ENCODE data around the gene RFX8. TPM values are rescaled to one million over a fixed set of nuclear protein-coding genes. Genes with fewer than 3 reads are reported as not detected.

Gene RFX8
- total RNA-seq, 1 donor from 2014 or later = 0.65 TPM

DNA sequence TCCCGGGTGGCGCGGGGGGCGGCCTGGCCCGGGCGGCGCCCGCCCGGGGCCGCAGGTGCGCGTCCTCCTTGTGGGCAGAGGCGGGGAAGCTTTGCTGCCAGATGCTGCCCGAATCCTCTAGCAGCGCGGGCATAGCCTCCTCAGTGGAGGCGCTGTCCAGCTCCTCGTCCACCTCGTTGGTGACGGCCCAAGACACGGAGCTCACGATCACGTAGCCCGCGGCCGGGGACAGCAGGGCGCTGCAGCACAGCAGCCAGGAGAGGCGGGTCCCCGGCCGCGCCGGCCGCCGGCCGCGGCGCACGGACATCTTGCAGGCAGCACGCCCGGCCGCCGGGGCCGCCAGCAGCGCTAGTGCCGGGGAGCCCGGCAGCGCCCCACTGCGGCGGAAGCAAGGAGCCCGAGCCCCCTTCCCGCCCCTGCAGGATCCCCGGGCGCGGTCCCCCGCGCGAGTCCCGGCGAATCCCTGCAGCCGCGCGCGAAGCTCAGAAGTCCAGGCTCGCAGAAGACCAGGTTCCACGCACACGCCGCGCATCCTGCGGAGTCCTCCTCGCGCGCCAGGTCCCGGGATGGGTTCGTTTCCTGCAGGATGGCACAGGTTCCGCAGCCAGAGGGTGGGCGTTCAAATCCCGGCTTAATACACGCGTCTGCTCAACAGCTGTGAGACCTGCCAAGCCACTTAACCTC lies 87.6 kb downstream of the RFX8 start, which contains the start of gene CREG2:
CREG2 (minus strand) TSS at position 353 of the 684 bp plus-strand sequence; CDS start at position 307, 46 bp downstream.
- Mint-ChIP-seq H3K4me3 (peak within 1 kb of the TSS; percentile 64), H3K4me1 (peaks cover 6% of the 10 kb centered on the region), H3K27ac (no peak within 1 kb of the TSS), H3K27me3 (ENCODE audit: low read depth) (peaks cover 73% of the 10 kb centered on the region), H3K36me3 (no peaks in the 10 kb centered on the region), H3K9me3 (no peaks in the 10 kb centered on the region)
- TF ChIP-seq, protein P1, sequence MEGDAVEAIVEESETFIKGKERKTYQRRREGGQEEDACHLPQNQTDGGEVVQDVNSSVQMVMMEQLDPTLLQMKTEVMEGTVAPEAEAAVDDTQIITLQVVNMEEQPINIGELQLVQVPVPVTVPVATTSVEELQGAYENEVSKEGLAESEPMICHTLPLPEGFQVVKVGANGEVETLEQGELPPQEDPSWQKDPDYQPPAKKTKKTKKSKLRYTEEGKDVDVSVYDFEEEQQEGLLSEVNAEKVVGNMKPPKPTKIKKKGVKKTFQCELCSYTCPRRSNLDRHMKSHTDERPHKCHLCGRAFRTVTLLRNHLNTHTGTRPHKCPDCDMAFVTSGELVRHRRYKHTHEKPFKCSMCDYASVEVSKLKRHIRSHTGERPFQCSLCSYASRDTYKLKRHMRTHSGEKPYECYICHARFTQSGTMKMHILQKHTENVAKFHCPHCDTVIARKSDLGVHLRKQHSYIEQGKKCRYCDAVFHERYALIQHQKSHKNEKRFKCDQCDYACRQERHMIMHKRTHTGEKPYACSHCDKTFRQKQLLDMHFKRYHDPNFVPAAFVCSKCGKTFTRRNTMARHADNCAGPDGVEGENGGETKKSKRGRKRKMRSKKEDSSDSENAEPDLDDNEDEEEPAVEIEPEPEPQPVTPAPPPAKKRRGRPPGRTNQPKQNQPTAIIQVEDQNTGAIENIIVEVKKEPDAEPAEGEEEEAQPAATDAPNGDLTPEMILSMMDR (IDR thresholded peaks at IDR 0.05; ENCODE audit: unreplicated experiment) = peak; percentile 48
- DNase-seq (ENCODE audit: low spot score in 2 of 2, unreplicated experiment in 2 of 2) = peak; percentile 57 to 82

DNA sequence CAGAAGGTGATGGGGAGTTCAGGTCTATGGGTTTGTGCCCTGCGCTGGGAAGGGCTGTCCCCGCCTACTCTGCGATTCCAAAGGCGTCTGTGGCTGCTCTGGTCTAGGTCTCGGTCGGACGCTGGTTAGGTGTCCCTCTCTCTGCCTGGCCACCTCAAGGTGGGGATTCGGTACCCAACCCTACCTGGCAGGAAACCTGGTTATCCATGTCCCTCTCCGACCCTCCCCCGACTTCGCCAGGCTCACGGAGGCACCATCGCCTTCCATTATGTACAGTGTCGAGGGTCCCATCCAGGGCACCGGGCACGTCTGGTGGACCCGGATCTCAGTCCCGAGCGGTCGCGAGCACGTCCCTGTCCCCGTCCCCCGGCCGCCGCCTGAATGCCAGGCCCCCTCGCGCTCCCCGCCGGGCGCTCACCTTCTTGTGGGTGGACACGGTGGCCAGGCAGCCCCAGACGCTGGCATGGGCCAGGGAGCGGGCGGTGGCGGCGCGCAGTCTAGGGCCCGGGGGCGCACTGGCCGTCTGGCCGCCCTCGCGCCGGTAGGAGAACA lies 88.2 kb downstream of the RFX8 start:
- Mint-ChIP-seq H3K9me3 (no peaks in the 10 kb centered on the region), H3K27me3 (ENCODE audit: low read depth) (peaks cover 74% of the 10 kb centered on the region)
- no peak for DNase-seq (ENCODE audit: low spot score in 2 of 2, unreplicated experiment in 2 of 2)

DNA sequence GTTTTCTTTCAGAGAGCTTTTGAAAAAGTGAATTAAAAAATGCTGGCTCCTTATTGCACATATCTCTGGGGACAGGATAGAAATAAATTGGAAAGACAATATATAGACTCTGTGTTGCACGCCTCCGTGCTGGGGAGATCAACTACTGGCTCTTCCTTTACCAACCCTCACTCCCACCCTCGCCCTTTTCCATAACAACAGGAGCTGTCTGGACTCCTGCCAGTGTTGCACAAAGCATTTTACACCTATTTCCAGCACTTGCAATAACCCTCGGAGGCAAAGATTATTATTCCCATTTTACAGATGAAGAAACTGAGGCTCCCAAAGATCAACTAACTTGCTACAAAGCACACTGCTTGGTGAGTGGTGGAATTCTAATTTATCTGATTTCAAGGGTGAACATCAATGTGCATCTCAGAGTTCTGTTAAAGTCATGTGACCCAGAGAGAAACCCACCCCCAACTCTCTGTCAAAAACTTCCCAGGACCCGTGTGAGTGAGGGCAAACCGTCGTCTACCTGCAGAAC lies 91.8 kb downstream of the RFX8 start:
- Mint-ChIP-seq H3K9me3 (no peaks in the 10 kb centered on the region), H3K27ac (no peak overlapping the region), H3K4me3 (no peak overlapping the region), H3K27me3 (ENCODE audit: low read depth) (peaks cover 56% of the 10 kb centered on the region), H3K4me1 (peaks cover 6% of the 10 kb centered on the region), H3K36me3 (no peaks in the 10 kb centered on the region)
- DNase-seq (ENCODE audit: low spot score in 2 of 2, unreplicated experiment in 2 of 2) = no peak
- TF ChIP-seq, protein P1 (IDR thresholded peaks at IDR 0.05; ENCODE audit: unreplicated experiment) = no peak

More for the DNA sequence above, 88.2 kb downstream of the RFX8 start:
- H3K4me3 Mint-ChIP-seq = peak overlapping the region; percentile 62
- no peak overlapping the region for H3K27ac Mint-ChIP-seq
- H3K4me1 Mint-ChIP-seq = peaks cover 6% of the 10 kb centered on the region
- no peaks in the 10 kb centered on the region for H3K36me3 Mint-ChIP-seq
- TF ChIP-seq, protein P1 (IDR thresholded peaks at IDR 0.05; ENCODE audit: unreplicated experiment) = no peak

DNA sequence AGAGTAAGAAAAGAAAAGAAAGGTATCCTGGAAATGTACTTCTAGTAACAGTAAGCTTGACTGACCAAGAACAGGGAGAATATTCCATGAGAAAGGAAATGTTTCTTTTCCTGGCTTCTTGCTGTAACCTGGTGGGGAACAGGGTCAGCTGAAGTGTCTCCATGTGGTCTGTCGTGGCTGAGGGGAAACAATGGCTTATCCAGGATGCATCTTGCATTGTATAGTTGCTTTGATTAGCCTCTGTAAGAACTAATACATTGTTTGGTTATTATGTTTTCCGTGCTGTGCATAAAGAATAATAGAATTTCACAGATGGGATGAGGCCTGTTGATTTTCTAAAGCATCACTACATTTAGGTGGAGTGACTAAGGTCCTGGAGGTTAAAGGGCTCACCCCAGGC lies 92.5 kb downstream of the RFX8 start:
- H3K27me3 Mint-ChIP-seq (ENCODE audit: low read depth) = peaks cover 50% of the 10 kb centered on the region

DNA sequence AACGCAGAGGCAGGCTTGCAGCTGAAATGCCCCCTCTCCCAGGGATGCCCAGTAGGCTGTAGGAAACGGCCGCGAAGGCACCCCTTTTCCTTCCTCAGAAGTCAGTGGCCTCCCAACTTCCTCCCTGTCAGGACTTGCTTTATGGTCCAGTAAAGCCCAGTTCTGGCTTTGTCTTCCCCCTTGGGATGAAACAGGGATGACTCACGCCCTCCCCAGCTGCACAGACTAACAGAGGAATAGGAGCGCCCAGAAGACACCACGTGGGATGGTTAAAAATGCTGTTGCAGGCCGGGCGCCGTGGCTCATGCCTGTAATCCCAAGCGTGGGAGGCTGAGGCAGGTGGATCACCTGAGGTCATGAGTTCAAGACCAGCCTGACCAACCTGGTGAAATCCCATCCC lies 94.5 kb downstream of the RFX8 start:
- no peak for DNase-seq (ENCODE audit: low spot score in 2 of 2, unreplicated experiment in 2 of 2)
- H3K27ac Mint-ChIP-seq = no peak overlapping the region
- no peaks in the 10 kb centered on the region for H3K9me3 Mint-ChIP-seq
- TF ChIP-seq, protein P1 (IDR thresholded peaks at IDR 0.05; ENCODE audit: unreplicated experiment) = no peak
- no peak overlapping the region for H3K4me3 Mint-ChIP-seq
- H3K27me3 Mint-ChIP-seq (ENCODE audit: low read depth) = peaks cover 32% of the 10 kb centered on the region
- H3K36me3 Mint-ChIP-seq = no peaks in the 10 kb centered on the region
- H3K4me1 Mint-ChIP-seq = no peaks in the 10 kb centered on the region

More for the DNA sequence above, 92.5 kb downstream of the RFX8 start:
- DNase-seq (ENCODE audit: low spot score in 2 of 2, unreplicated experiment in 2 of 2) = no peak
- H3K4me1 Mint-ChIP-seq = peaks cover 6% of the 10 kb centered on the region
- H3K9me3 Mint-ChIP-seq = no peaks in the 10 kb centered on the region
- H3K36me3 Mint-ChIP-seq = no peaks in the 10 kb centered on the region
- TF ChIP-seq, protein P1 (IDR thresholded peaks at IDR 0.05; ENCODE audit: unreplicated experiment) = no peak
- no peak overlapping the region for H3K4me3 Mint-ChIP-seq
- no peak overlapping the region for H3K27ac Mint-ChIP-seq

Data from mesothelial cell of epicardium (in vitro differentiated cells).